NT2/D1 (cell line): Measurements from ENCODE around the gene UBAP1.

ENCODE experiments used
- SUZ12 ChIP-seq: IDR thresholded peaks from 2 replicates; pipeline ENCODE4 v1.6.1; 2011; ENCODE audit not compliant: insufficient read length, insufficient read depth; ENCODE audit errors: extremely low read depth
- ZNF274 ChIP-seq: IDR thresholded peaks from 2 replicates; pipeline ENCODE4 v1.6.1; 2011; ENCODE audit warnings: mild to moderate bottlenecking, low read depth, low read length

DNA sequence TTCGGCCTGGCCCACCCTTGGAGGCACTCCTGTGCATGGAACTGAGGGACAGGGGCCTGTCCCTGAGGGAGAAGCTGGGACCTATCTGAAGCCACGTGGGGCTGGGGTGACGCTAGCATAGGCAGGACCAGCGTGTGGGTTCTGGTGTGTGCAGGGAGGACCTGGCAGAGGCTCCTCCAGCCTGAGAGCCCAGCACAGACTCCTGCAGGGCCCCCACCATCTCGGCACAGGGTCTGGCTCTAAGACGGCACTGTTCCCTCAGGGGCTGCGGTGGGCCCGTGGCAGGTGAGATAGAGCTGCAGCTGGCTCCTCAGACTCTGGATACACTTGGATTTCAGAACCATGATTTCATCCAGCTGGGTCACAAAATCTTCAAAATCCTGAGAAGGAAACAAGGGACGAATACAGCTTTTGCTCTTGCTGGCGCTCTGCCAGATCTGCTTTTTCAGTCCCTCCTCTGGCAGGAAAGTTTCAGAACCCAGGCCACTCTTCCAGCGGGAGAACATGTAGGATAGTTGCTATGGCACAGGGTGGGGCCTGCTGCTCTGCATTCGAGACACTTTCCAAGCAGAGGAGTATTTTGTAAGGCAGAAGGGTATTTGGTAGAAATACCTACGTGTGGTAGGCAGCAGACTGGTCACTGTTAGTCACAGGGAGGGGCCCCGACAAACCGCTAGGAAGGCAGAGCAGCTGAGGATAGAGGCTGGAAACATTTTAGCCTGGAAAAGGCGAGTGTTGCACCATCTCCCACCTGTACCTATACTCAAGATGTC lies 75.5 kb downstream of the UBAP1 start:
- TF ChIP-seq SUZ12 (no peak), ZNF274 (no peak)
